ENCODE results near the gene TMEM181. TPM values are rescaled to one million over a fixed set of nuclear protein-coding genes. Genes with fewer than 3 reads are reported as not detected.

The TMEM181 gene
- total and polyA plus RNA-seq, 2 of the 13 experiments (the other 11 are each of a cell fraction or from before 2014, with no cell fraction given), result 59.1 to 108 TPM

- TF ChIP-seq, protein P1, sequence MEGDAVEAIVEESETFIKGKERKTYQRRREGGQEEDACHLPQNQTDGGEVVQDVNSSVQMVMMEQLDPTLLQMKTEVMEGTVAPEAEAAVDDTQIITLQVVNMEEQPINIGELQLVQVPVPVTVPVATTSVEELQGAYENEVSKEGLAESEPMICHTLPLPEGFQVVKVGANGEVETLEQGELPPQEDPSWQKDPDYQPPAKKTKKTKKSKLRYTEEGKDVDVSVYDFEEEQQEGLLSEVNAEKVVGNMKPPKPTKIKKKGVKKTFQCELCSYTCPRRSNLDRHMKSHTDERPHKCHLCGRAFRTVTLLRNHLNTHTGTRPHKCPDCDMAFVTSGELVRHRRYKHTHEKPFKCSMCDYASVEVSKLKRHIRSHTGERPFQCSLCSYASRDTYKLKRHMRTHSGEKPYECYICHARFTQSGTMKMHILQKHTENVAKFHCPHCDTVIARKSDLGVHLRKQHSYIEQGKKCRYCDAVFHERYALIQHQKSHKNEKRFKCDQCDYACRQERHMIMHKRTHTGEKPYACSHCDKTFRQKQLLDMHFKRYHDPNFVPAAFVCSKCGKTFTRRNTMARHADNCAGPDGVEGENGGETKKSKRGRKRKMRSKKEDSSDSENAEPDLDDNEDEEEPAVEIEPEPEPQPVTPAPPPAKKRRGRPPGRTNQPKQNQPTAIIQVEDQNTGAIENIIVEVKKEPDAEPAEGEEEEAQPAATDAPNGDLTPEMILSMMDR (CRISPR knock-in tag; IDR thresholded peaks at IDR 0.05), result no peak
- TF ChIP-seq, protein P2, sequence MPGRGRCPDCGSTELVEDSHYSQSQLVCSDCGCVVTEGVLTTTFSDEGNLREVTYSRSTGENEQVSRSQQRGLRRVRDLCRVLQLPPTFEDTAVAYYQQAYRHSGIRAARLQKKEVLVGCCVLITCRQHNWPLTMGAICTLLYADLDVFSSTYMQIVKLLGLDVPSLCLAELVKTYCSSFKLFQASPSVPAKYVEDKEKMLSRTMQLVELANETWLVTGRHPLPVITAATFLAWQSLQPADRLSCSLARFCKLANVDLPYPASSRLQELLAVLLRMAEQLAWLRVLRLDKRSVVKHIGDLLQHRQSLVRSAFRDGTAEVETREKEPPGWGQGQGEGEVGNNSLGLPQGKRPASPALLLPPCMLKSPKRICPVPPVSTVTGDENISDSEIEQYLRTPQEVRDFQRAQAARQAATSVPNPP (CRISPR knock-in tag; IDR thresholded peaks at IDR 0.05), result no peak
- TF ChIP-seq MIXL1 (CRISPR knock-in tag; IDR thresholded peaks at IDR 0.05) (0 out of 2 replicates have a peak, but pooled peaks have one; percentile 8), ZSCAN9 (CRISPR knock-in tag; IDR thresholded peaks at IDR 0.05; ENCODE audit: borderline replicate concordance) (no peak), MAFK (conservative IDR thresholded peaks at IDR 0.05 in 1 of 2, IDR thresholded peaks at IDR 0.05 in 1 of 2; ENCODE audit: low read length in 2 of 2) (peak; percentile 56 to 71; a peak in 3 of 4 replicates), JUND (CRISPR knock-in tag; IDR thresholded peaks at IDR 0.05) (no peak), ARHGAP35 (CRISPR knock-in tag; IDR thresholded peaks at IDR 0.05; ENCODE audit: borderline replicate concordance) (no peak), ATAD3A (CRISPR knock-in tag; IDR thresholded peaks at IDR 0.05) (no peak), SP4 (CRISPR knock-in tag; IDR thresholded peaks at IDR 0.05) (no peak), RXRB (CRISPR knock-in tag; IDR thresholded peaks at IDR 0.05; ENCODE audit: borderline replicate concordance) (no peak), ZNF12 (CRISPR knock-in tag; IDR thresholded peaks at IDR 0.05) (no peak), PBX3 (CRISPR knock-in tag; IDR thresholded peaks at IDR 0.05; ENCODE audit: borderline replicate concordance) (no peak), ZNF572 (CRISPR knock-in tag; IDR thresholded peaks at IDR 0.05) (no peak), MTERF4 (CRISPR knock-in tag; IDR thresholded peaks at IDR 0.05) (no peak), ZZZ3 (CRISPR knock-in tag; IDR thresholded peaks at IDR 0.05; ENCODE audit: borderline replicate concordance) (no peak), PCBP2 (optimal IDR thresholded peaks at IDR 0.05; ENCODE audit: low read depth, low read length, poor library complexity, severe bottlenecking) (no peak)
- TF ChIP-seq, protein P3, sequence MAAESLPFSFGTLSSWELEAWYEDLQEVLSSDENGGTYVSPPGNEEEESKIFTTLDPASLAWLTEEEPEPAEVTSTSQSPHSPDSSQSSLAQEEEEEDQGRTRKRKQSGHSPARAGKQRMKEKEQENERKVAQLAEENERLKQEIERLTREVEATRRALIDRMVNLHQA (CRISPR knock-in tag; IDR thresholded peaks at IDR 0.05), result no peak
- TF ChIP-seq, protein P4, sequence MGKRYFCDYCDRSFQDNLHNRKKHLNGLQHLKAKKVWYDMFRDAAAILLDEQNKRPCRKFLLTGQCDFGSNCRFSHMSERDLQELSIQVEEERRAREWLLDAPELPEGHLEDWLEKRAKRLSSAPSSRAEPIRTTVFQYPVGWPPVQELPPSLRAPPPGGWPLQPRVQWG (CRISPR knock-in tag; IDR thresholded peaks at IDR 0.05; ENCODE audit: borderline replicate concordance, low read depth), result no peak
These were observed 14.9 kb downstream of the TMEM181 start (continued) for GRCh38 chr6:158574800-158575199.

Measured in HepG2 (cell line).